HG03064 (cell line): Measurements from ENCODE around the gene BLCAP.

ENCODE experiments used
- ATAC-seq: cut with Tn5 transposase; IDR thresholded peaks from one replicate; pipeline ENCODE4 v1.9.1; 2021; ENCODE audit warnings: low read depth; ENCODE audit not compliant: unreplicated experiment

BLCAP gene

GRCh38 chr20:37518606-37519507 is 8.8 kb downstream of the BLCAP start:
- no peak for ATAC-seq

GRCh38 chr20:37518059-37518458 is 9.6 kb downstream of the BLCAP start:
- no peak for ATAC-seq

- no peak for ATAC-seq
Observed at GRCh38 chr20:37516811-37517750, 10.6 kb downstream of the BLCAP start.

- ATAC-seq, result no peak
Observed at GRCh38 chr20:37515876-37516275, 11.8 kb downstream of the BLCAP start.

GRCh38 chr20:37513779-37514359 is 13.8 kb downstream of the BLCAP start:
- no peak for ATAC-seq

GRCh38 chr20:37511610-37512275 is 15.9 kb downstream of the BLCAP start:
- no peak for ATAC-seq

GRCh38 chr20:37510226-37510625 is 17.4 kb downstream of the BLCAP start:
- ATAC-seq, result no peak

GRCh38 chr20:37506152-37506725 is 21.4 kb downstream of the BLCAP start:
- no peak for ATAC-seq

- no peak for ATAC-seq
Observed at GRCh38 chr20:37505263-37506151, 22.2 kb downstream of the BLCAP start.

- no peak for ATAC-seq
Observed at GRCh38 chr20:37504404-37505096, 23.1 kb downstream of the BLCAP start.

GRCh38 chr20:37503256-37503927 is 24.3 kb downstream of the BLCAP start:
- ATAC-seq, result no peak

- no peak for ATAC-seq
Observed at GRCh38 chr20:37502654-37503053, 25.0 kb downstream of the BLCAP start.

- ATAC-seq, result no peak
Observed at GRCh38 chr20:37501940-37502339, 25.7 kb downstream of the BLCAP start.

- ATAC-seq, result no peak
Observed at GRCh38 chr20:37500311-37500710, 27.4 kb downstream of the BLCAP start.

- no peak for ATAC-seq
Observed at GRCh38 chr20:37498066-37498665, 29.5 kb downstream of the BLCAP start.

- no peak for ATAC-seq
Observed at GRCh38 chr20:37494796-37495195, 32.9 kb downstream of the BLCAP start.

GRCh38 chr20:37494301-37494700 is 33.4 kb downstream of the BLCAP start:
- ATAC-seq, result no peak

GRCh38 chr20:37492945-37493344 is 34.7 kb downstream of the BLCAP start:
- no peak for ATAC-seq
